Activated naive CD4-positive, alpha-beta T cell treated with anti-CD3 and anti-CD28 coated beads for 36 hours (primary cell): ENCODE results near the gene ATP6V0A1. TPM values are rescaled to one million over a fixed set of nuclear protein-coding genes. Genes with fewer than 3 reads are reported as not detected.
A peak's percentile ranks its signal among the peaks of the same experiment; 100 is the strongest.

Source experiments
- CTCF ChIA-PET: fragments of 350-600 bp; sonication (Branson Sonifier 250); formaldehyde crosslinking; loops from one replicate; lab custom pipeline; 2021; ENCODE audit warnings: antibody characterized with exemption; lab: Charles Lee
- DNase-seq: peaks from one replicate; pipeline ENCODE4 v3.0.0-alpha.2; 2020
- H3K27ac Mint-ChIP-seq: one replicate; pipeline ENCODE4 v1.8.0; 2021; ENCODE audit warnings: mild to moderate bottlenecking, mixed read lengths
- H3K27me3 Mint-ChIP-seq: one replicate; pipeline ENCODE4 v1.8.0; 2021; ENCODE audit warnings: low read depth, mixed read lengths
- H3K36me3 Mint-ChIP-seq: one replicate; pipeline ENCODE4 v1.8.0; 2021; ENCODE audit warnings: low read depth, mixed read lengths
- H3K4me1 Mint-ChIP-seq: one replicate; pipeline ENCODE4 v1.8.0; 2021; ENCODE audit warnings: low read depth, mixed read lengths
- H3K4me3 Mint-ChIP-seq: one replicate; pipeline ENCODE4 v1.8.0; 2021; ENCODE audit warnings: mild to moderate bottlenecking, moderate library complexity, mixed read lengths
- H3K9me3 Mint-ChIP-seq: one replicate; pipeline ENCODE4 v1.8.0; 2021; ENCODE audit warnings: mixed read lengths
- intact Hi-C: fragments of 100-400 bp; cut with micrococcal nuclease; formaldehyde crosslinking; loops from one replicate; pipeline ENCODE4 v1.15.1; 2023
- total RNA-seq, 2 experiments: library from RNA; stranded (reverse); gene quantifications; one replicate each; pipeline ENCODE4 v1.2.3, GENCODE V29; 2021

ATP6V0A1 gene
- total RNA-seq, 2 experiments from 2014 or later: 9.9 to 10.3 TPM

GRCh38 chr17:42560246-42560645 is 101.6 kb downstream of the ATP6V0A1 start:
- intact Hi-C loops: no loop called here
- peaks cover 7% of the 10 kb centered on the region for H3K36me3 Mint-ChIP-seq
- H3K9me3 Mint-ChIP-seq: no peaks in the 10 kb centered on the region
- CTCF ChIA-PET: interaction anchor here (1.6 kb wide), 1 partner anchor 12 kb away, joined by 5 read pairs; no protein-coding TSS in a partner anchor
- peaks cover 34% of the 10 kb centered on the region for H3K4me1 Mint-ChIP-seq
- no peak overlapping the region for H3K27ac Mint-ChIP-seq
- no peak overlapping the region for H3K4me3 Mint-ChIP-seq
- DNase-seq: no peak
- H3K27me3 Mint-ChIP-seq: no peaks in the 10 kb centered on the region

- Mint-ChIP-seq H3K36me3 (peaks cover 7% of the 10 kb centered on the region), H3K27me3 (no peaks in the 10 kb centered on the region), H3K27ac (peak within 1 kb of the TSS; percentile 90), H3K4me3 (peak within 1 kb of the TSS; percentile 86), H3K4me1 (peaks cover 38% of the 10 kb centered on the region), H3K9me3 (no peaks in the 10 kb centered on the region)
- CTCF ChIA-PET: no interaction called here
- intact Hi-C loops: loop anchor here (2.0 kb wide), 1 partner anchor 15 kb away; the partner anchor contains the start of gene PSMC3IP
- DNase-seq: peak; percentile 96
Observed at GRCh38 chr17:42561897-42562387, 103.3 kb downstream of the ATP6V0A1 start, which contains the start of gene COASY. TSS of gene COASY (plus strand) at chr17:42562148. CDS start at chr17:42562623, 475 bp downstream.

- H3K4me3 Mint-ChIP-seq: peak overlapping the region; percentile 86
- CTCF ChIA-PET: interaction anchor here (0.5 kb wide), 1 partner anchor 534 kb away, joined by 4 read pairs; no protein-coding TSS in a partner anchor
- peaks cover 7% of the 10 kb centered on the region for H3K36me3 Mint-ChIP-seq
- no peaks in the 10 kb centered on the region for H3K27me3 Mint-ChIP-seq
- intact Hi-C loops: loop anchor here (2.0 kb wide), 1 partner anchor 14 kb away; the partner anchor contains the start of gene PSMC3IP
- peak overlapping the region; percentile 90 for H3K27ac Mint-ChIP-seq
- no peaks in the 10 kb centered on the region for H3K9me3 Mint-ChIP-seq
- peaks cover 39% of the 10 kb centered on the region for H3K4me1 Mint-ChIP-seq
- DNase-seq: no peak
Observed at GRCh38 chr17:42562388-42563142, 103.9 kb downstream of the ATP6V0A1 start.

DNA sequence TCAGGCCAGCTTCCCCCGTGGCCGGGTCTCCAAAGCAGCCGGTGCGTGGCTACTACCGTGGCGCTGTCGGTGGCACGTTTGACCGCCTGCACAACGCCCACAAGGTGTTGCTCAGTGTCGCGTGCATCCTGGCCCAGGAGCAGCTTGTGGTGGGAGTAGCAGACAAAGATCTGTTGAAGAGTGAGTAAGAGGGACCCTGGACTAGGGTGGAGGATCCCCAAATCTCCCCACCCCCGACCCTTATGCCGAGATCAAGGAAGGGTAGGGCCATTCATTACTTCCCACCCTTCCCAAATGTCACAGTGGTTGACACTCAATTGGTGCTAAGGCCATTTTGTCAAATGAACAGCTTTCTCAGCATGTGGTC is 104.4 kb downstream of the ATP6V0A1 start:
- H3K4me3 Mint-ChIP-seq: peak overlapping the region; percentile 86
- H3K9me3 Mint-ChIP-seq: no peaks in the 10 kb centered on the region
- peak overlapping the region; percentile 90 for H3K27ac Mint-ChIP-seq
- CTCF ChIA-PET: interaction anchor here (0.5 kb wide), 1 partner anchor 533 kb away, joined by 4 read pairs; no protein-coding TSS in a partner anchor
- intact Hi-C loops: loop anchor here (2.0 kb wide), 1 partner anchor 14 kb away; the partner anchor contains the start of gene PSMC3IP
- peaks cover 42% of the 10 kb centered on the region for H3K4me1 Mint-ChIP-seq
- H3K36me3 Mint-ChIP-seq: peaks cover 9% of the 10 kb centered on the region
- H3K27me3 Mint-ChIP-seq: no peaks in the 10 kb centered on the region
- no peak for DNase-seq

- Mint-ChIP-seq H3K4me3 (peak overlapping the region; percentile 86), H3K9me3 (no peaks in the 10 kb centered on the region), H3K4me1 (peaks cover 45% of the 10 kb centered on the region), H3K36me3 (peaks cover 10% of the 10 kb centered on the region), H3K27ac (no peak overlapping the region), H3K27me3 (no peaks in the 10 kb centered on the region)
- CTCF ChIA-PET: interaction anchor here (0.9 kb wide), 1 partner anchor 10 kb away, joined by 3 read pairs; no protein-coding TSS in a partner anchor
- DNase-seq: no peak
- intact Hi-C loops: loop anchor here (2.0 kb wide), 1 partner anchor 13 kb away; the partner anchor contains the start of gene PSMC3IP
Observed at GRCh38 chr17:42563543-42563942, 104.9 kb downstream of the ATP6V0A1 start.

DNA sequence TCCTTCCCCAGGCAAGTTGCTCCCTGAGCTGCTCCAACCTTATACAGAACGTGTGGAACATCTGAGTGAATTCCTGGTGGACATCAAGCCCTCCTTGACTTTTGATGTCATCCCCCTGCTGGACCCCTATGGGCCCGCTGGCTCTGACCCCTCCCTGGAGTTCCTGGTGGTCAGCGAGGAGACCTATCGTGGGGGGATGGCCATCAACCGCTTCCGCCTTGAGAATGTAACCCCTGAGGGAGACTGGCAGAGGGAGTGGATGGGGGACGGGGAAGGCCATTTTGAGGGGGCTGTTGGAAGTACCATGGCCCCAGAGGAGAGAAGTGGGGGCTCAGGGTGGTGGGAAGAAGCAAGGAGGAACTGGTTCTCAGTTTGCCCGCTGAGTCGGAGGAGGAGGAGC is 105.3 kb downstream of the ATP6V0A1 start:
- peaks cover 49% of the 10 kb centered on the region for H3K4me1 Mint-ChIP-seq
- CTCF ChIA-PET: interaction anchor here (0.8 to 2.8 kb wide), 3 partner anchors 10 to 27 kb away, joined by 3 to 13 read pairs (median 3); partner anchors contain the start of genes NAGLU and PSMC3IP
- intact Hi-C loops: loop anchor here (2.0 kb wide), 1 partner anchor 13 kb away; the partner anchor contains the start of gene PSMC3IP
- H3K27ac Mint-ChIP-seq: no peak overlapping the region
- no peaks in the 10 kb centered on the region for H3K9me3 Mint-ChIP-seq
- H3K4me3 Mint-ChIP-seq: peak overlapping the region; percentile 86
- no peak for DNase-seq
- H3K36me3 Mint-ChIP-seq: peaks cover 12% of the 10 kb centered on the region
- H3K27me3 Mint-ChIP-seq: no peaks in the 10 kb centered on the region

GRCh38 chr17:42564815-42565522 is 106.3 kb downstream of the ATP6V0A1 start:
- no peaks in the 10 kb centered on the region for H3K9me3 Mint-ChIP-seq
- intact Hi-C loops: no loop called here
- peaks cover 17% of the 10 kb centered on the region for H3K36me3 Mint-ChIP-seq
- H3K27me3 Mint-ChIP-seq: no peaks in the 10 kb centered on the region
- peaks cover 59% of the 10 kb centered on the region for H3K4me1 Mint-ChIP-seq
- no peak for DNase-seq
- CTCF ChIA-PET: interaction anchor here (0.7 to 2.8 kb wide), 5 partner anchors 11 to 115 kb away, joined by 3 to 13 read pairs (median 3); partner anchors contain the start of genes NAGLU and PSMC3IP
- peak overlapping the region; percentile 32 for H3K4me3 Mint-ChIP-seq
- H3K27ac Mint-ChIP-seq: no peak overlapping the region

DNA sequence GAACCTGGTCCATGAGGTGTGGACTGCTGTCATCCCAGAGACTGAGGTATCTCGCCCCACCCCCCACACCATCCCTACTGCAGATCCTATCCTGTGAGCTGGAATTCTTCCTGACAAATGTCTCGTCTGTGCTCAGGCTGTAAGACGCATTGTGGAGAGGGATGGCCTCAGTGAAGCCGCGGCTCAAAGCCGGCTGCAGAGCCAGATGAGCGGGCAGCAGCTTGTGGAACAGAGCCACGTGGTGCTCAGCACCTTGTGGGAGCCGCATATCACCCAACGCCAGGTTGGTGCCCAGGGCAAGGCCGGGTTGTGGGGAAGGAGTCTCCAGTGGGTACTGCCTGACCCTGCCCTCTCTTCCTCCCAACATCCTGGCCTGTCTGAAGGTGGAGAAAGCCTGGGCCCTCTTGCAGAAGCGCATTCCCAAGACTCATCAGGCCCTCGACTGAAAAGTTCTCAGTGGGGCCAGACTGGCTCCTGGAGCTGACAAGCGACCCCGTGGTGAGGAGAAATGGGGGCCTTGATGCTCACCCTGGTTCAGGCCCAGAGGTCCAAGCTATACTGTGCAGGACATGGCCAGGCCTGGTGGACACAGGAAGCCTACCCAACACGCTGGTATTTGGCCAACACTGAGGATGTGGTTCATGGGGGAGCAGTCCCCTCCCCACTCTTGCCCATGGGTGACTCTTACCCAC is 107.0 kb downstream of the ATP6V0A1 start:
- H3K27ac Mint-ChIP-seq: no peak overlapping the region
- H3K4me3 Mint-ChIP-seq: peak overlapping the region; percentile 93
- H3K36me3 Mint-ChIP-seq: peaks cover 17% of the 10 kb centered on the region
- no peaks in the 10 kb centered on the region for H3K9me3 Mint-ChIP-seq
- DNase-seq: no peak
- intact Hi-C loops: no loop called here
- no peaks in the 10 kb centered on the region for H3K27me3 Mint-ChIP-seq
- peaks cover 59% of the 10 kb centered on the region for H3K4me1 Mint-ChIP-seq
- CTCF ChIA-PET: interaction anchor here (0.6 to 2.8 kb wide), 4 partner anchors 11 to 198 kb away, joined by 3 to 13 read pairs (median 3); partner anchors contain the start of genes PSMC3IP and RETREG3

DNA sequence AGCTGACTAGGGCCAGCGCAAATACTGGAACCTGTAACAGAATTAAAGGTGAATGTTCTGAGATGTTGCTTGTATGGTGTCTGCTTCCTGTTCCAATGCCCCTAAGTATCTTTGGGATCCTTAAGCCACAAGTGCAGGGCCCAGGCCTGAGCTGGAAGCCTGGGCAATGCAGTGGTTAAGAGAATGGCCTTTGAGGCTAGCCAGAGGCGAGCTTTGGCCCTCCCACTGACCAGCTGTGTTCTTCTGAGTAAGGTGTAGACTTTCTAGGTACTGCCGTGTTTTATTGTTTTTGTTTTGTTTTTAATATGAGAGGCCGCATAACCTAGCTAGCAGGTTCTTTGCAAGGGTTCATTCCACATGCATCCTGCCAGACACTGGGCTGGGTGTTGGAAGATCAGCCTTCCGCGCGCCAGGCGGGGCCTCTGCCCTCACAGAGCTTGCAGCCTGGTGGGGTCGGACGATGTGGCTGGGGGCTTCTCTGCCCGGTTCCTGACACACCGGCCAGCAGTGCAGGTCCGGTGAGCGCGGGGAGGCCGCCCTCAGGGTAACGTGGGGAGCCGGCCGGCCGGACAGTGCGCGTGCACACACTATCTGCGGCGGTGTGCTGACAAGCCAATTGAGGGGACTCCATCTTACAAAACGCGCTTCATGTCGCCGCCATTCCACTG is 107.7 kb downstream of the ATP6V0A1 start:
- peak overlapping the region; percentile 93 for H3K27ac Mint-ChIP-seq

GRCh38 chr17:42566883-42567573 is 108.3 kb downstream of the ATP6V0A1 start, which contains the start of gene MLX:
TSS of gene MLX (plus strand) at chr17:42567100. CDS start at chr17:42567125, 25 bp downstream.
- intact Hi-C loops: loop anchor here (1.0 kb wide), 1 partner anchor 10 kb away; the partner anchor contains the start of gene PSMC3IP
- peak within 1 kb of the TSS; percentile 93 for H3K27ac Mint-ChIP-seq
- H3K27me3 Mint-ChIP-seq: no peaks in the 10 kb centered on the region
- DNase-seq: peak; percentile 90
- H3K4me3 Mint-ChIP-seq: peak within 1 kb of the TSS; percentile 93
- H3K4me1 Mint-ChIP-seq: peaks cover 55% of the 10 kb centered on the region
- peaks cover 26% of the 10 kb centered on the region for H3K36me3 Mint-ChIP-seq
- CTCF ChIA-PET: interaction anchor here (1.0 to 2.8 kb wide), 4 partner anchors 11 to 197 kb away, joined by 3 to 13 read pairs (median 8); partner anchors contain the start of gene PSMC3IP
- H3K9me3 Mint-ChIP-seq: no peaks in the 10 kb centered on the region

More for the DNA sequence above, 107.7 kb downstream of the ATP6V0A1 start:
- DNase-seq: no peak
- Mint-ChIP-seq H3K4me3 (peak overlapping the region; percentile 93), H3K4me1 (peaks cover 59% of the 10 kb centered on the region), H3K9me3 (no peaks in the 10 kb centered on the region), H3K36me3 (peaks cover 23% of the 10 kb centered on the region), H3K27me3 (no peaks in the 10 kb centered on the region)
- CTCF ChIA-PET: interaction anchor here (0.6 to 2.8 kb wide), 4 partner anchors 10 to 197 kb away, joined by 3 to 13 read pairs (median 3); partner anchors contain the start of genes PSMC3IP and RETREG3
- intact Hi-C loops: no loop called here
